ENCODE data around the gene HLA-DPA1.
A peak's percentile ranks its signal among the peaks of the same experiment; 100 is the strongest.

Gene HLA-DPA1

DNA sequence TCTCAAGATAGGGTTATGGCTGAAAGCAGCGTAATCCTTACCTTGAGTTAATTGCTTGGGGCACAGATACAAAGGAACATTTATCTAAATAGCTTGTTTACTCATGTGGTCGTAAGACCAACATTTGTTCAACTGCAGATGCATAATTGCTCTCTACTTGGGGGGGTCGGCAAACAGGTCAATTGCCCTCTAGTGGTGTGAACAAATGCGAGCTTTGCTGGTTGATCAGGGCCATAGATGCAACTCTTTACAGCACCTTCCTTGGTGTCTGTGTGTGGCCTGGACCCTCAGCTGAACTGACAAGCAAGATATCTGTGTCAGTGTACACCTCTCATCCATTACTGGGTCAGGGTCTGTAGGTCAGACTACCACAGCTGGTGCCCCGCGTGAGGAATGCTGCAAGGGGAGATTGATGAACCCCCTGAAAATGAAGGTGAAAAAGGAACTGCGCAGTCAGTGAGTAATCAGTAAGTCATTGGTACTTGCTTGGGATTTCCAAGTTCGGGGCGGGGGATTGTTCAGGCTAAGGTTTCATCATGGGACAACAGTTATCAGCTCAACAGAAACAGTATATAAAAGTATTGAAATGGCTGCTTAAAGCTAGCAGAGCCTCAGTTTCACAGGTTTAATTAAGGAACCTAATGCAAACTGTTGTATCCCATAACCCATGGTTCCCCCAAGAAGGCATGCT is 24.0 kb downstream of the HLA-DPA1 start:
- TF ChIP-seq, protein P1, sequence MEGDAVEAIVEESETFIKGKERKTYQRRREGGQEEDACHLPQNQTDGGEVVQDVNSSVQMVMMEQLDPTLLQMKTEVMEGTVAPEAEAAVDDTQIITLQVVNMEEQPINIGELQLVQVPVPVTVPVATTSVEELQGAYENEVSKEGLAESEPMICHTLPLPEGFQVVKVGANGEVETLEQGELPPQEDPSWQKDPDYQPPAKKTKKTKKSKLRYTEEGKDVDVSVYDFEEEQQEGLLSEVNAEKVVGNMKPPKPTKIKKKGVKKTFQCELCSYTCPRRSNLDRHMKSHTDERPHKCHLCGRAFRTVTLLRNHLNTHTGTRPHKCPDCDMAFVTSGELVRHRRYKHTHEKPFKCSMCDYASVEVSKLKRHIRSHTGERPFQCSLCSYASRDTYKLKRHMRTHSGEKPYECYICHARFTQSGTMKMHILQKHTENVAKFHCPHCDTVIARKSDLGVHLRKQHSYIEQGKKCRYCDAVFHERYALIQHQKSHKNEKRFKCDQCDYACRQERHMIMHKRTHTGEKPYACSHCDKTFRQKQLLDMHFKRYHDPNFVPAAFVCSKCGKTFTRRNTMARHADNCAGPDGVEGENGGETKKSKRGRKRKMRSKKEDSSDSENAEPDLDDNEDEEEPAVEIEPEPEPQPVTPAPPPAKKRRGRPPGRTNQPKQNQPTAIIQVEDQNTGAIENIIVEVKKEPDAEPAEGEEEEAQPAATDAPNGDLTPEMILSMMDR (IDR thresholded peaks at IDR 0.05): peak; percentile 32
- TF ChIP-seq ZFX (IDR thresholded peaks at IDR 0.05; ENCODE audit: borderline replicate concordance): no peak

DNA sequence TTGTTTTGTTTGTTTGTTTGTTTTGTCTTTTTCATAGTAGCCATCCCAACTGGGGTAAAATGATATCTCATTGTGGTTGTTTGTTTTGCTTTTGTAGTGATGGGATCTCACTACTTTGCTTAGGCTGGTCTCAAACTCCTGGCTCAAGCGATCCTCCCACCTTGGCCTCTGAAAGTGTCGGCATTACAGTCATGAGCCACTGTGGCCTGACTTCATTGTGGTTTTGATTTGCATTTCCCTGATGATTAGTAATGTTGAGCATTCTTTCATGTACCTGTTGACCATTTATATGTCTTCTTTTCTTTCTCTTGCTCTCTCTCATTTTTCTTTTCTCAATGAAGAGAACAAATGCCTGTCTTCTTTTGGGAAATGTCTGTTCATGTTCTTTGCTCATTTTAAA is 33.3 kb downstream of the HLA-DPA1 start:
- TF ChIP-seq ZFX (IDR thresholded peaks at IDR 0.05; ENCODE audit: borderline replicate concordance): no peak
- TF ChIP-seq, protein P1 (IDR thresholded peaks at IDR 0.05): no peak
- no peak overlapping the region for H3K27ac ChIP-seq

More for the DNA sequence above, 24.0 kb downstream of the HLA-DPA1 start:
- H3K27ac ChIP-seq: no peak overlapping the region

DNA sequence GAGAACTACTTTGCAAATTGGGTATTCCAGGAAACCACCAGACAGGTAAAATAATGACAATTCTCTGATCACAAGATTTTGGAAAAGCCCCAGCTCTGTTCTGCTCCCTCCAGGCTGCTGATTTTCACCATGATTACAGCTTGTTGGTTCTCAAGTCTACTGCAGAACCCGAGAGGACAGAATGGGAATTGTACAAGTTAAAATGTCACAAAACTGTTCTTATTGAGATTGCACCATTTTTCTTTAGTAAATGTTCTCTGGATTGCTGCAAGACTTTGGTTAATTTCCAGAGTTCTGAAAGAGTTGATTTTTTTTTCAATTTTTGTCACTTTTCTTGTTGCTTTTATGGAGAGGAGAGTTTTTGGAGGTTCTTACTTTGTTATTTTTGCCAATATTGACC is 36.9 kb downstream of the HLA-DPA1 start:
- TF ChIP-seq ZFX (IDR thresholded peaks at IDR 0.05; ENCODE audit: borderline replicate concordance): no peak
- TF ChIP-seq, protein P1 (IDR thresholded peaks at IDR 0.05): no peak
- H3K27ac ChIP-seq: no peak overlapping the region

DNA sequence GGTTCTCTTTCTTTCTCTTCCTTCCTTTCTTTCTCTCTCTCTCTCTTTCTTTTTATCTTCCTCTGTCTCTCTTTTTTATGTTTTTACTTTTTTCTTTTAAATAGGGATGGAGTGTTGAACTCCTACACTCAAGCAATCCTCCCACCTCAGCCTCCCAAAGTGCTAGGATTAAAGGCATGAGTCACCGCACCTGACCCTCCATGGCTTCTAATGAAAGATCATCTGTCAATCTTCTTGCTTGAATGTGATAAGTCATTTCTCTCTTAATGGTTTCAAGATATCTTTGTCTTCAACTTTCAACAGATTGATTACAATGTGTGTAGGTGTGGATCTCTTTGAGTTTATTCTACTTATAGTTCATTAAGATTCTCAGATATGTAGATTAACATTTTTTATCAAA is 38.9 kb downstream of the HLA-DPA1 start:
- H3K27ac ChIP-seq: no peak overlapping the region
- TF ChIP-seq, protein P1 (IDR thresholded peaks at IDR 0.05): no peak
- TF ChIP-seq ZFX (IDR thresholded peaks at IDR 0.05; ENCODE audit: borderline replicate concordance): no peak

DNA sequence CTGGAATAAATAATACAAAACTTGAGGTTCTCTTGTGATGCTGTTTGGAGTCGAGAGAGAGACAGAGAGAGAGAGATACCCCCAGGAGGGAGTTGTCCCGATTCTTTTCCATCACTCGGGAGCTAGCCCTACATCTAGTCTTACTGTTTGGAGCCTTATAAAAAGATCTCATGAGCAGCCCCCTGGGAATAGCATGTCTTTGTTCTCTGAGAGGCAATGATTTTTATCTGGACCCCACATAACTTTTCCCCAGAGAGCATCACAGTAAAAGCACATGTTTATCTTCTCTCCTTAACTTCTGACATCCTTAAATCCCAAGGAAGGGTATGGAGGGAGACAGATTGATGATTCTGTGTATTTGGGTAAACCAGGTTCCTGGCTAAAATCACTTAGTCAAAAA is 43.2 kb downstream of the HLA-DPA1 start:
- TF ChIP-seq ZFX (IDR thresholded peaks at IDR 0.05; ENCODE audit: borderline replicate concordance): no peak
- TF ChIP-seq, protein P1 (IDR thresholded peaks at IDR 0.05): no peak
- no peak overlapping the region for H3K27ac ChIP-seq

DNA sequence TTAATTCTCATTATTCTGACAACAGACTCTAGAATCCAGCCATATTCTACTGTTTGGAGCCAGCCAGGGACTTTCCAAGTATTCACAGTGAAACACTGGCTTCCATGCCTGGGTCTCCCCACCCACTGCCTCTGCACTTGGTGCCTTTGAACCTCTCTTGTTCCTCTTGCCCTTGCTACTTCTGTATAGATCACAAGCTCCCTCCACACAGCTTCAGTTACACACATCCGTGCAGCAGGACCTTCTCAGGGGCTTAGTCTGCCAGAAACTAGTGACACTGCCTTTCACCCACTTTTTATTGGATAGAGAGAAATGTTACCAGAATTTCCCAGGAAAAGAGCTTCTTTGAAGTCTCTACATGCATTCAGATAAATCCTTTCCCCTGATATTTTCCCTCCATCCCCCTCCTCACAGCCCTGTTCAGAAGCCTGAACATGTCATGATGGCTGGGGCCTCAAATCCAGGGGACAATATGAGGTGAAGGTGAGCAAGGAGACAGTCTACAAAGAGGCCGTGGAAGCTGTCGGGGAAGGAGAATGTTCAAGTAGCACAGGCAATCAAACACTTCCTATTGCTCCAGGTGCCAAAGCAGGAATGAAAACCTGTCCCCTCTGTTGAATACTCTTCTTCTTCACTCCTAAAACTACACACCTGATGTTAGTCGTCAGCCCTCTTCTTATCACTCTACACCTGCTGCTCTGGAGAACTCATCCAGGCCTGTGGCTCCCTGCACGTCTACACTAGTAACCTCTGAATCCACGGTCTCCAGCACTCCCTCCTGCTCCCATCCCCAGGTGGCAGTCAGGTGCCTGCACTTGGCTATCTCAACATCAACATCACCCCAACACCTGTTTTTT is 43.9 kb downstream of the HLA-DPA1 start:
- no peak for TF ChIP-seq ZFX (IDR thresholded peaks at IDR 0.05; ENCODE audit: borderline replicate concordance)
- TF ChIP-seq, protein P1 (IDR thresholded peaks at IDR 0.05): no peak
- H3K27ac ChIP-seq: no peak overlapping the region
